HepG2 (cell line): ENCODE results near the gene ZNF747. TPM values are rescaled to one million over a fixed set of nuclear protein-coding genes. Genes with fewer than 3 reads are reported as not detected.
A peak's percentile ranks its signal among the peaks of the same experiment; 100 is the strongest.

Source experiments
- ATF7 ChIP-seq, 2 experiments: fragments of 450-650 bp in 1 of 2; sonication (generic) in 1 of 2; formaldehyde crosslinking in 1 of 2; IDR thresholded peaks; 2 replicates each; pipeline versions ENCODE4 v1.4.0 to v1.6.1; 2016 to 2020; ENCODE audit warnings: antibody characterized with exemption in 1 of 2, mild to moderate bottlenecking in 1 of 2, missing genetic modification reagents in 1 of 2
- CTCF ChIP-seq: sonication (generic); formaldehyde crosslinking; IDR thresholded peaks from 2 replicates; pipeline ENCODE4 v1.5.0; 2020; ENCODE audit warnings: mild to moderate bottlenecking, missing genetic modification reagents, moderate library complexity
- IRX3 ChIP-seq: sonication (generic); formaldehyde crosslinking; IDR thresholded peaks from 2 replicates; pipeline ENCODE4 v1.8.1; 2023; ENCODE audit warnings: mild to moderate bottlenecking, low read depth, missing genetic modification reagents, borderline replicate concordance
- MBNL3 ChIP-seq: fragments of 250-450 bp; sonication (Bioruptor Pico); conservative IDR thresholded peaks from 2 replicates; pipeline ENCODE4 v1.8.0; 2022; ENCODE audit warnings: mild to moderate bottlenecking, inconsistent platforms
- MEIS2 ChIP-seq: sonication (generic); formaldehyde crosslinking; IDR thresholded peaks from 2 replicates; pipeline ENCODE4 v1.9.0; 2021; ENCODE audit warnings: mild to moderate bottlenecking, missing genetic modification reagents
- PAX8 ChIP-seq: sonication (generic); formaldehyde crosslinking; IDR thresholded peaks from 2 replicates; pipeline ENCODE4 v1.8.0; 2022; ENCODE audit warnings: mild to moderate bottlenecking, missing genetic modification reagents, borderline replicate concordance
- PBX2 ChIP-seq: IDR thresholded peaks from 2 replicates; pipeline ENCODE4 v1.6.1; 2016; ENCODE audit warnings: control low read depth
- PLSCR1 ChIP-seq: sonication (generic); formaldehyde crosslinking; IDR thresholded peaks from 2 replicates; pipeline ENCODE4 v1.5.0; 2020; ENCODE audit warnings: missing genetic modification reagents, mild to moderate bottlenecking, borderline replicate concordance
- RFXAP ChIP-seq: sonication (generic); formaldehyde crosslinking; IDR thresholded peaks from 2 replicates; pipeline ENCODE4 v1.4.0; 2020; ENCODE audit warnings: missing genetic modification reagents, borderline replicate concordance
- SNAPC2 ChIP-seq: sonication (generic); formaldehyde crosslinking; IDR thresholded peaks from 2 replicates; pipeline ENCODE4 v1.8.1; 2022; ENCODE audit warnings: mild to moderate bottlenecking, missing genetic modification reagents
- TOPORS ChIP-seq: sonication (generic); formaldehyde crosslinking; IDR thresholded peaks from 2 replicates; pipeline ENCODE4 v1.8.0; 2023; ENCODE audit warnings: mild to moderate bottlenecking, missing genetic modification reagents
- ZNF331 ChIP-seq: sonication (generic); formaldehyde crosslinking; IDR thresholded peaks from 2 replicates; pipeline ENCODE4 v1.4.0; 2020; ENCODE audit warnings: missing genetic modification reagents
- ZNF879 ChIP-seq: sonication (generic); formaldehyde crosslinking; IDR thresholded peaks from 2 replicates; pipeline ENCODE4 v1.8.1; 2023; ENCODE audit warnings: missing genetic modification reagents
- ZSCAN5A ChIP-seq: sonication (generic); formaldehyde crosslinking; IDR thresholded peaks from 2 replicates; pipeline ENCODE4 v1.8.0; 2022; ENCODE audit warnings: mild to moderate bottlenecking, missing genetic modification reagents, borderline replicate concordance
- polyA plus RNA-seq, 8 experiments: library from polyadenylated mRNA; depleted of rRNA in 3 of 8; stranded (reverse) in 7 of 8; unstranded in 1 of 8; fragments of >200 nt; fragmentation: Illumina TruSeq in 4 of 8; extraction: Trizol in 4 of 8; gene quantifications; 2 replicates each; pipeline versions ENCODE4 v1.2.1 to v1.2.3, GENCODE V29; 2011 to 2016; ENCODE audit warnings: low read depth in 4 of 8, missing spikeins in 1 of 8, mixed read lengths in 1 of 8; ENCODE audit not compliant: insufficient read depth in 1 of 8
- total RNA-seq, 5 experiments: library from RNA; depleted of rRNA; stranded (reverse); fragments of >200 nt; fragmentation: Illumina TruSeq; extraction: Trizol; gene quantifications; 2 replicates each; pipeline ENCODE4 v1.2.3, GENCODE V29; 2016; ENCODE audit warnings: low read depth in 1 of 5
- TF ChIP-seq, protein P1 (sequence below): sonication (generic); formaldehyde crosslinking; IDR thresholded peaks from 2 replicates; pipeline ENCODE4 v1.4.0; 2020; ENCODE audit warnings: missing genetic modification reagents
- TF ChIP-seq, protein P2 (sequence below): sonication (generic); formaldehyde crosslinking; IDR thresholded peaks from 2 replicates; pipeline ENCODE4 v1.8.0; 2022; ENCODE audit warnings: missing genetic modification reagents, mild to moderate bottlenecking, moderate library complexity, borderline replicate concordance

The ZNF747 gene
- total and polyA plus RNA-seq, 2 of the 13 experiments (the other 11 are each of a cell fraction or from before 2014, with no cell fraction given): 7.2 to 10.2 TPM

DNA sequence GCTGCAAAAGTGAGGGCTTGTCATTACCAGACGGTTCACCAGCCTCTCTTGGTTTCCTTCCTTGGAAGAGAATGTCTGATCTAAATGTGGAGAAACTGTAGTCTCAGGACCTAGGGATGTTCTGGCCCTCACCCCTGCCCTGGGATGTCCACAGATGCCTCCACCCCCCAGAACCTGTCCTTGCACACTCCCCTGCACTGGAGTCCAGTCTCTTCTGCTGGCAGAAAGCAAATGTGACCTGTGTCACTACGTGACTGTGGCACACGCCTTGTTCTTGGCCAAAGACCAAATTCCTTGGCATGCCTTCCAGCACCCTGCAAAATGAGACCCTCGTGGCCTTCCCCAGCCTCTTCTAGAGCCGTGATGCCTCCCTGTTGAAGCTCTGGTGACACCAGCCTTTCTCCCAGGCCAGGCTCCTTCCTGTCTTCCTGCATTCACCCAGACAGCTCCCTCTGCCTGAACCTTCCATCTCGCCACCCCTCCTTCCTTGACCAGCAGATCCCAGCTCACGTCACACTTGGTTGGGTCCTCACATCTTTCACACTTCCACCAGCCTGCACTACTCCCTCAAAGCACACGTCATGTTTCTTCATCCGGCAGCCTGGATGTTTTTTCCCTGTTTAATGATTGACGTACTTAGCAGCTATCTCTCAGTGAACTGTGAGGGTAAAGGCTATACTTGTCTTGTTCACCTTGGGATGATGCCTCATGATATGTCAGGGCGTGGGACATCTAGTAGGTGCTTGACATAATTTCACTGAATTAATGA, 12.6 kb downstream of the ZNF747 start (continued):
- TF ChIP-seq CTCF (CRISPR knock-in tag) (peak; percentile 34), RFXAP (CRISPR knock-in tag) (peak; percentile 48; the same call in 1 of the 2 replicates), ATF7 (IDR thresholded peaks at IDR 0.05) (peak; percentile 60), ATF7 (CRISPR knock-in tag; IDR thresholded peaks at IDR 0.05) (no peak), ZNF879 (no peak), PAX8 (CRISPR knock-in tag) (0 out of 2 replicates have a peak, but pooled peaks have one; percentile 35), PLSCR1 (CRISPR knock-in tag) (no peak), ZSCAN5A (no peak), MBNL3 (CRISPR knock-in tag) (no peak), TOPORS (CRISPR knock-in tag) (no peak), ZNF331 (CRISPR knock-in tag) (peak; percentile 39; the same call in 1 of the 2 replicates), PBX2 (CRISPR knock-in tag) (peak; percentile 75), IRX3 (CRISPR knock-in tag) (no peak), SNAPC2 (CRISPR knock-in tag) (0 out of 2 replicates have a peak, but pooled peaks have one; percentile 50), MEIS2 (CRISPR knock-in tag) (no peak)
- TF ChIP-seq, protein P1, sequence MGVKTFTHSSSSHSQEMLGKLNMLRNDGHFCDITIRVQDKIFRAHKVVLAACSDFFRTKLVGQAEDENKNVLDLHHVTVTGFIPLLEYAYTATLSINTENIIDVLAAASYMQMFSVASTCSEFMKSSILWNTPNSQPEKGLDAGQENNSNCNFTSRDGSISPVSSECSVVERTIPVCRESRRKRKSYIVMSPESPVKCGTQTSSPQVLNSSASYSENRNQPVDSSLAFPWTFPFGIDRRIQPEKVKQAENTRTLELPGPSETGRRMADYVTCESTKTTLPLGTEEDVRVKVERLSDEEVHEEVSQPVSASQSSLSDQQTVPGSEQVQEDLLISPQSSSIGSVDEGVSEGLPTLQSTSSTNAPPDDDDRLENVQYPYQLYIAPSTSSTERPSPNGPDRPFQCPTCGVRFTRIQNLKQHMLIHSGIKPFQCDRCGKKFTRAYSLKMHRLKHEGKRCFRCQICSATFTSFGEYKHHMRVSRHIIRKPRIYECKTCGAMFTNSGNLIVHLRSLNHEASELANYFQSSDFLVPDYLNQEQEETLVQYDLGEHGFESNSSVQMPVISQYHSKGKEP (CRISPR knock-in tag): no peak
- TF ChIP-seq, protein P2, sequence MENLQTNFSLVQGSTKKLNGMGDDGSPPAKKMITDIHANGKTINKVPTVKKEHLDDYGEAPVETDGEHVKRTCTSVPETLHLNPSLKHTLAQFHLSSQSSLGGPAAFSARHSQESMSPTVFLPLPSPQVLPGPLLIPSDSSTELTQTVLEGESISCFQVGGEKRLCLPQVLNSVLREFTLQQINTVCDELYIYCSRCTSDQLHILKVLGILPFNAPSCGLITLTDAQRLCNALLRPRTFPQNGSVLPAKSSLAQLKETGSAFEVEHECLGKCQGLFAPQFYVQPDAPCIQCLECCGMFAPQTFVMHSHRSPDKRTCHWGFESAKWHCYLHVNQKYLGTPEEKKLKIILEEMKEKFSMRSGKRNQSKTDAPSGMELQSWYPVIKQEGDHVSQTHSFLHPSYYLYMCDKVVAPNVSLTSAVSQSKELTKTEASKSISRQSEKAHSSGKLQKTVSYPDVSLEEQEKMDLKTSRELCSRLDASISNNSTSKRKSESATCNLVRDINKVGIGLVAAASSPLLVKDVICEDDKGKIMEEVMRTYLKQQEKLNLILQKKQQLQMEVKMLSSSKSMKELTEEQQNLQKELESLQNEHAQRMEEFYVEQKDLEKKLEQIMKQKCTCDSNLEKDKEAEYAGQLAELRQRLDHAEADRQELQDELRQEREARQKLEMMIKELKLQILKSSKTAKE (CRISPR knock-in tag): no peak
